Kidney (tissue), 22 donors: Measurements from ENCODE around the gene CLDN25. TPM values are rescaled to one million over a fixed set of nuclear protein-coding genes. Genes with fewer than 3 reads are reported as not detected.

Source experiments
- DNase-seq, 5 donors: peaks; one replicate each; pipeline ENCODE4 v3.0.0-alpha.2; 2013 to 2020
- FAIRE-seq: peaks from 2 replicates; lab custom pipeline; 2012; peaks lifted over from hg19 to GRCh38; lab: Jason Lieb, UNC
- H3K27ac ChIP-seq, 2 donors: one replicate each; pipeline ENCODE4 v1.7.0; 2013; ENCODE audit warnings: low read depth in 2 of 2, low read length in 2 of 2, inconsistent platforms in 1 of 2
- H3K27me3 ChIP-seq: one replicate; pipeline ENCODE4 v1.7.1; 2013; ENCODE audit warnings: low read length, inconsistent platforms; ENCODE audit not compliant: control insufficient read depth, insufficient read depth
- H3K36me3 ChIP-seq, 3 donors: one replicate each; pipeline versions ENCODE4 v1.7.0 to v1.7.1; 2013; ENCODE audit warnings: low read length in 3 of 3, control low read depth in 1 of 3, inconsistent platforms in 1 of 3; ENCODE audit not compliant: insufficient read depth in 3 of 3, control insufficient read depth in 2 of 3
- H3K4me1 ChIP-seq, 3 donors: one replicate each; pipeline versions ENCODE4 v1.7.0 to v1.7.1; 2013; ENCODE audit warnings: low read length in 3 of 3, inconsistent platforms in 1 of 3, low read depth in 1 of 3; ENCODE audit not compliant: control insufficient read depth in 2 of 3, insufficient read depth in 2 of 3
- H3K4me3 ChIP-seq, 3 donors: one replicate each; pipeline versions ENCODE4 v1.7.0 to v1.8.1; 2013; ENCODE audit warnings: low read length in 3 of 3, control low read depth in 1 of 3, inconsistent platforms in 1 of 3
- H3K9ac ChIP-seq, 3 donors: one replicate each; pipeline versions ENCODE4 v1.7.0 to v1.7.1; 2013; ENCODE audit warnings: low read length in 3 of 3, control low read depth in 1 of 3, inconsistent platforms in 1 of 3
- H3K9me3 ChIP-seq, 3 donors: one replicate each; pipeline versions ENCODE4 v1.7.0 to v1.7.1; 2013; ENCODE audit warnings: low read length in 3 of 3, control low read depth in 1 of 3, inconsistent platforms in 1 of 3; ENCODE audit not compliant: control insufficient read depth in 2 of 3, insufficient read depth in 1 of 3
- CTCF ChIP-seq: IDR thresholded peaks from 3 replicates; pipeline ENCODE4 v1.5.1; 2012; ENCODE audit warnings: mild to moderate bottlenecking, moderate library complexity, borderline replicate concordance; ENCODE audit not compliant: insufficient read depth; ENCODE audit errors: extremely low read depth
- intact Hi-C: fragments of 100-400 bp; cut with DNase I; formaldehyde crosslinking; loops from one replicate; pipeline ENCODE4 v1.11.1; 2022
- long read RNA-seq, 10 donors: library from polyadenylated mRNA in 1 of 10; unstranded in 1 of 10; transcript quantifications; one replicate each; pipeline ENCODE4 v2.0.0 and lab custom pipeline, GENCODE V29; 2021 to 2026
- polyA plus RNA-seq: library from polyadenylated mRNA; stranded (reverse); fragments of 350-450 nt; fragmentation: Illumina TruSeq; extraction: RNeasy Lipid Tissue Mini Kit (QIAGEN cat#74804); gene quantifications from one replicate; pipeline ENCODE4 v1.2.3, GENCODE V29; 2014; ENCODE audit warnings: low read depth, low replicate concordance; ENCODE audit not compliant: insufficient read depth
- total RNA-seq: library from RNA; stranded (reverse); fragmentation: NEBNext Ultra II Directional; extraction: Animal tissue kit (Norgen Biotek cat#: 25700); gene quantifications from one replicate; pipeline ENCODE4 v1.2.1, GENCODE V29; 2021
- donor health status: control.
- donor health status: control.
- donor health status: control.
- donor health status: control.
- donor health status: control.
- donor health status: DM: yes; HTN: yes; CAD: no.
- donor health status: Normal renal cell carcinoma (clear cell type).

CLDN25 gene
- total RNA-seq (not detected), polyA plus RNA-seq (not detected)
- long read RNA-seq, donor 1 = 0 reads
- long read RNA-seq, donor 2 = 0 reads
- long read RNA-seq, donor 3 = 0 reads
- long read RNA-seq, donor 4 = 0 reads
- long read RNA-seq, donor 5 = 0 reads
- long read RNA-seq, donor 6 = 0 reads
- long read RNA-seq, donor 7 = 0 reads
- long read RNA-seq, donor 8 = 0 reads
- long read RNA-seq, donor 9 = 0 reads
- long read RNA-seq, donor 10 = 0 reads

GRCh38 chr11:113779496-113779895 lies at the start of gene CLDN25:
Gene CLDN25 (plus strand): TSS chr11:113779796. CDS start chr11:113779796, 0 bp downstream.
- Histone ChIP-seq H3K4me1 (peaks cover 0 to 3% (median 0%) of the 10 kb centered on the region in 3 donors), H3K27me3 (no peaks in the 10 kb centered on the region), H3K27ac (peak within 1 kb of the TSS in 1 of 2 donors; percentile 33), H3K9me3 (no peaks in the 10 kb centered on the region), H3K9ac (no peak within 1 kb of the TSS), H3K36me3 (no peaks in the 10 kb centered on the region), H3K4me3 (no peak within 1 kb of the TSS)
- no peak for FAIRE-seq
- no peak for DNase-seq
- TF ChIP-seq CTCF = no peak
- intact Hi-C loops = no loop called here

DNA sequence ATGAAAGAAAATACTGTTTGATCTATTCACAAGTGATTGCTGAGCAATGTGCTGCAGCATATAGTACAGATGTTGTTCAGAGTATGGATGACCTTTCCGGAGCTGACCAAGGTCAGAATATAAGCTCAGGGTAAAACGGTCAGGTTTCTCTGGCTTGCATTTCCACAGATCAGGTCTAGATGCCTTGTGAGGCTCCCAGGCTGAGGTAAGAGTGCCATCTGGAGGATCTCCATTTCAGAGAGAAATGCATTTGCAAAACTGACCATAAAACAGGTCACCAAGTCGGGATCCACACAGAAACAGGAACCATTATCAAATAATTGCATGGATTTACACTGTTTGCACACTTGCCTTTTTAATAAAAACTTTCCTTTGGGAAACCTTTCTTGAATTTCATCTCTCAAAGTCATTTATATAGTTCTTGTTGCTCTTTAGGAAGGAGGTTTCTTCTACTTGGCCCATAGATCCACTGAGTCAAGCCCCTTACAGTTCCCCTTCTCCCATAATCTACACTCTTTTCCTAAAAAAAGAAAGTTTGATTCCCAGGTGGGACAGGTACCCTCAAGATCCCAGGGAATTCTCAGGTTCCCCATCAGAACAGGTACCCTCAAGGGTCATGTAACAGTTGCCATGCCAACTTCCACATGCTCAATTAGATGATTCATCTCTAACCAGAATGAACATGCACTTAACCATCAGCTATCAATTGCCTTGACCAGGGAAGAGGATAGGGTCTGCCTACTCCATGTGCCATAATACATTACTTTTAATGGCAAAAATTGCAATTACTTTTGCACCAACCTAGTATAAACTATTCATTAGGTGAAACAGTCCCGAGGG lies 48.5 kb upstream of the CLDN25 start:
- peaks cover 3 to 12% (median 9%) of the 10 kb centered on the region in 3 donors for H3K36me3 ChIP-seq
- H3K4me1 ChIP-seq = peaks cover 0 to 4% (median 0%) of the 10 kb centered on the region in 3 donors
- FAIRE-seq (no peak), DNase-seq (peak in 4 of 5 donors; percentile 61 to 80 (median 70))
- no peaks in the 10 kb centered on the region for H3K27me3 ChIP-seq
- no peak overlapping the region for H3K4me3 ChIP-seq
- no peak overlapping the region for H3K9ac ChIP-seq
- no peaks in the 10 kb centered on the region for H3K9me3 ChIP-seq
- H3K27ac ChIP-seq = no peak overlapping the region
- TF ChIP-seq CTCF = peak; percentile 27
- intact Hi-C loops = no loop called here

DNA sequence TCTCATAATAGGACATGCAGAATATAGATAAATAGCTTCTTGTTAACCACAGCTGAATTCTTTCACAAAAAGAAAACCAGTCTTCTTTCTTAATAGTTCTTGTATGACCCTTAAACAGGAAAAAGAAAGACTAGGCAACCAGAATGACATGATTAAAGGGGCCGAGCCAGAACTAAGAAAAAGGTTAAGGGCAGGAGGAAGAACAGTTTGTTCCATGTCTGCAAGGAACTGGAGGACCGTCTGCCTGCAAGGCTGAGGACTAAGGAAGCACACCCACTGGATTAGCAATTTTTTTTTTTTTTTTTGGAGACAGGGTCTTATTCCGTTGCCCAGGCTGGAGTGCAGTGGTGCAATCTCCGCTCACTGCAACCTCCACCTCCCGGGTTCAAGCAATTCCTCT lies 47.5 kb upstream of the CLDN25 start:
- no peaks in the 10 kb centered on the region for H3K27me3 ChIP-seq

More for the DNA sequence above, 47.5 kb upstream of the CLDN25 start:
- H3K4me1 ChIP-seq = peaks cover 0 to 4% (median 0%) of the 10 kb centered on the region in 3 donors
- H3K4me3 ChIP-seq = no peak overlapping the region
- H3K9ac ChIP-seq = no peak overlapping the region
- FAIRE-seq (no peak), DNase-seq (peak in 2 of 5 donors; percentile 2 to 37)
- H3K9me3 ChIP-seq = no peaks in the 10 kb centered on the region
- intact Hi-C loops = no loop called here
- no peak overlapping the region for H3K27ac ChIP-seq
- TF ChIP-seq CTCF = no peak
- peaks cover 3 to 16% (median 16%) of the 10 kb centered on the region in 3 donors for H3K36me3 ChIP-seq
